CD14-positive monocyte (primary cell): ENCODE measurements around the gene CRISP2. TPM values are rescaled to one million over a fixed set of nuclear protein-coding genes. Genes with fewer than 3 reads are reported as not detected.

ENCODE experiments used
- DNase-seq, 3 donors: peaks; one replicate each; pipeline ENCODE4 v3.0.0-alpha.2; 2011 to 2022
- H2AFZ ChIP-seq: 2 replicates; pipeline ENCODE4 v1.6.0; 2012; ENCODE audit warnings: mild to moderate bottlenecking, low read depth, low read length, inconsistent platforms; ENCODE audit not compliant: insufficient read depth, poor library complexity, severe bottlenecking
- H3K27ac ChIP-seq, 2 donors: 1 replicate in 1 of 2; 2 replicates in 1 of 2; pipeline ENCODE4 v1.5.1; 2012 to 2013; ENCODE audit warnings: low read length in 2 of 2, control low read depth in 1 of 2, inconsistent platforms in 1 of 2, low read depth in 1 of 2, mild to moderate bottlenecking in 1 of 2
- H3K27me3 ChIP-seq, 2 donors: one replicate each; pipeline versions ENCODE4 v1.6.0 to v1.6.1; 2011 to 2013; ENCODE audit warnings: low read length in 2 of 2; ENCODE audit not compliant: control insufficient read depth in 2 of 2, insufficient read depth in 2 of 2
- H3K36me3 ChIP-seq, 2 donors: replicated peaks in 1 of 2; 1 replicate in 1 of 2; 2 replicates in 1 of 2; pipeline versions ENCODE4 v1.5.1 to v1.6.1; 2012 to 2013; ENCODE audit warnings: low read length in 2 of 2, control low read depth in 1 of 2, inconsistent platforms in 1 of 2, mild to moderate bottlenecking in 1 of 2; ENCODE audit not compliant: insufficient read depth in 2 of 2, control insufficient read depth in 1 of 2
- H3K4me1 ChIP-seq, 2 donors: 1 replicate in 1 of 2; 2 replicates in 1 of 2; pipeline versions ENCODE4 v1.5.1 to v1.6.1; 2012 to 2013; ENCODE audit warnings: low read length in 2 of 2, control low read depth in 1 of 2, inconsistent platforms in 1 of 2, mild to moderate bottlenecking in 1 of 2, moderate library complexity in 1 of 2; ENCODE audit not compliant: insufficient read depth in 2 of 2, control insufficient read depth in 1 of 2
- H3K4me2 ChIP-seq: replicated peaks from 2 replicates; pipeline ENCODE3; 2012; ENCODE audit warnings: low read length, moderate library complexity, mild to moderate bottlenecking; ENCODE audit not compliant: poor library complexity, severe bottlenecking; ENCODE audit errors: extremely low read depth
- H3K4me3 ChIP-seq, 3 experiments: fragments of 200-600 bp in 1 of 3; sonication (generic) in 1 of 3; replicated peaks in 1 of 3; 1 replicate in 2 of 3; 2 replicates in 1 of 3; pipeline ENCODE4 v1.5.1; 2011 to 2013; ENCODE audit warnings: low read length in 3 of 3, mild to moderate bottlenecking in 3 of 3, control low read depth in 2 of 3, low read depth in 2 of 3, inconsistent platforms in 1 of 3, moderate library complexity in 1 of 3
- H3K79me2 ChIP-seq: 2 replicates; pipeline ENCODE4 v1.6.0; 2012; ENCODE audit warnings: mild to moderate bottlenecking, control low read depth, inconsistent platforms, low read length, moderate library complexity; ENCODE audit not compliant: insufficient read depth
- H3K9ac ChIP-seq: 2 replicates; pipeline ENCODE4 v1.6.0; 2017; ENCODE audit warnings: low read length, mild to moderate bottlenecking; ENCODE audit not compliant: insufficient read depth, poor library complexity, severe bottlenecking
- H3K9me3 ChIP-seq, 2 donors: replicated peaks in 1 of 2; 1 replicate in 1 of 2; 2 replicates in 1 of 2; pipeline versions ENCODE4 v1.5.1 to v1.6.1; 2012 to 2013; ENCODE audit warnings: low read length in 2 of 2, control low read depth in 1 of 2; ENCODE audit not compliant: control insufficient read depth in 1 of 2, insufficient read depth in 1 of 2
- H4K20me1 ChIP-seq: 2 replicates; pipeline ENCODE4 v1.6.0; 2012; ENCODE audit warnings: mild to moderate bottlenecking, low read length, control low read depth, moderate library complexity; ENCODE audit not compliant: insufficient read depth
- H3K27ac Mint-ChIP-seq, 7 donors: one replicate each; pipeline ENCODE4 v1.8.0; 2020; ENCODE audit warnings: mild to moderate bottlenecking in 7 of 7, mixed read lengths in 7 of 7, moderate library complexity in 6 of 7, inconsistent platforms in 2 of 7
- H3K27me3 Mint-ChIP-seq, 3 donors: one replicate each; pipeline ENCODE4 v1.8.0; 2021 to 2022; ENCODE audit warnings: low read depth in 3 of 3, mild to moderate bottlenecking in 3 of 3, mixed read lengths in 3 of 3, moderate library complexity in 3 of 3, inconsistent platforms in 1 of 3
- H3K36me3 Mint-ChIP-seq, 2 donors: one replicate each; pipeline ENCODE4 v1.8.0; 2020; ENCODE audit warnings: mixed read lengths in 2 of 2, inconsistent platforms in 1 of 2, mild to moderate bottlenecking in 1 of 2
- H3K4me1 Mint-ChIP-seq: one replicate; pipeline ENCODE4 v1.8.0; 2020; ENCODE audit warnings: mild to moderate bottlenecking, mixed read lengths
- H3K4me3 Mint-ChIP-seq, 2 donors: one replicate each; pipeline ENCODE4 v1.8.0; 2020; ENCODE audit warnings: mild to moderate bottlenecking in 2 of 2, mixed read lengths in 2 of 2, moderate library complexity in 1 of 2
- H3K9me3 Mint-ChIP-seq, 7 donors: one replicate each; pipeline ENCODE4 v1.8.0; 2020 to 2022; ENCODE audit warnings: mixed read lengths in 7 of 7, mild to moderate bottlenecking in 6 of 7, moderate library complexity in 6 of 7, inconsistent platforms in 2 of 7
- CTCF ChIP-seq: fragments of 200-600 bp; IDR thresholded peaks from one replicate; pipeline ENCODE4 v1.8.0; 2022; ENCODE audit warnings: antibody characterized with exemption, mild to moderate bottlenecking
- WGBS: methylation state at CpG from one replicate; pipeline ENCODE4 v1.1.5; 2013; ENCODE audit warnings: missing lambda C conversion rate; ENCODE audit not compliant: insufficient coverage; 5-methylcytosine and 5-hydroxymethylcytosine counted together
- intact Hi-C, 2 donors: fragments of 100-400 bp; cut with micrococcal nuclease; formaldehyde crosslinking; loops; one replicate each; pipeline versions ENCODE4 v1.15.0 to v1.15.1; 2023
- polyA plus RNA-seq, 3 donors: library from polyadenylated mRNA; depleted of rRNA in 1 of 3; unstranded in 2 of 3; stranded (reverse) in 1 of 3; fragments of 300-500 nt in 2 of 3; fragments of >200 nt in 1 of 3; fragmentation: Illumina TruSeq in 2 of 3; gene quantifications; 1 replicate in 2 of 3; 2 replicates in 1 of 3; pipeline ENCODE4 v1.2.3, GENCODE V29; 2012 to 2021

Gene CRISP2
- polyA plus RNA-seq, 3 donors: not detected

GRCh38 chr6:49698478-49698877 is 14.9 kb downstream of the CRISP2 start:
- TF ChIP-seq CTCF: no peak
- Mint-ChIP-seq H3K36me3 (no peaks in the 10 kb centered on the region), H3K27me3 (no peaks in the 10 kb centered on the region), H3K4me3 (no peak overlapping the region), H3K27ac (no peak overlapping the region), H3K4me1 (no peaks in the 10 kb centered on the region), H3K9me3 (peaks cover 0 to 15% (median 7%) of the 10 kb centered on the region in 7 donors)
- no peak overlapping the region for H3K4me2 ChIP-seq
- H2AFZ ChIP-seq: no peak overlapping the region
- H3K27me3 ChIP-seq: no peaks in the 10 kb centered on the region
- no peak overlapping the region for H3K9ac ChIP-seq
- no peak for DNase-seq
- H3K9me3 ChIP-seq: peaks cover 6 to 8% of the 10 kb centered on the region in 2 donors
- no peaks in the 10 kb centered on the region for H4K20me1 ChIP-seq
- H3K36me3 ChIP-seq: no peaks in the 10 kb centered on the region
- H3K79me2 ChIP-seq: no peaks in the 10 kb centered on the region
- H3K4me3 ChIP-seq: no peak overlapping the region
- intact Hi-C loops: no loop called here
- H3K4me1 ChIP-seq: no peaks in the 10 kb centered on the region
- H3K27ac ChIP-seq: no peak overlapping the region

- DNase-seq: no peak
- H3K4me3 Mint-ChIP-seq: no peak overlapping the region
- no peak for TF ChIP-seq CTCF
These were observed 19.8 kb downstream of the CRISP2 start for GRCh38 chr6:49693512-49693911.

More at GRCh38 chr6:49693512-49693911, 19.8 kb downstream of the CRISP2 start:
- no peaks in the 10 kb centered on the region for H3K4me1 Mint-ChIP-seq
- Histone ChIP-seq H3K79me2 (no peaks in the 10 kb centered on the region), H3K27me3 (no peaks in the 10 kb centered on the region), H3K4me1 (no peaks in the 10 kb centered on the region), H3K36me3 (no peaks in the 10 kb centered on the region), H3K9ac (no peak overlapping the region), H2AFZ (no peak overlapping the region), H3K27ac (no peak overlapping the region), H4K20me1 (no peaks in the 10 kb centered on the region), H3K4me3 (no peak overlapping the region), H3K4me2 (no peak overlapping the region), H3K9me3 (peaks cover 6 to 8% of the 10 kb centered on the region in 2 donors)
- H3K27ac Mint-ChIP-seq: no peak overlapping the region
- intact Hi-C loops: no loop called here
- WGBS: no CpG with 5 or more reads among the region's 1 CpG
- H3K9me3 Mint-ChIP-seq: peaks cover 0 to 13% (median 9%) of the 10 kb centered on the region in 7 donors
- H3K27me3 Mint-ChIP-seq: no peaks in the 10 kb centered on the region
- no peaks in the 10 kb centered on the region for H3K36me3 Mint-ChIP-seq
